ENCODE measurements around the gene MUC3A.
"Not testable (repeated sequence)": the region's sequence is repeated elsewhere in the genome, so short reads cannot be mapped to it uniquely, and the experiment has no call there.

Gene MUC3A

DNA sequence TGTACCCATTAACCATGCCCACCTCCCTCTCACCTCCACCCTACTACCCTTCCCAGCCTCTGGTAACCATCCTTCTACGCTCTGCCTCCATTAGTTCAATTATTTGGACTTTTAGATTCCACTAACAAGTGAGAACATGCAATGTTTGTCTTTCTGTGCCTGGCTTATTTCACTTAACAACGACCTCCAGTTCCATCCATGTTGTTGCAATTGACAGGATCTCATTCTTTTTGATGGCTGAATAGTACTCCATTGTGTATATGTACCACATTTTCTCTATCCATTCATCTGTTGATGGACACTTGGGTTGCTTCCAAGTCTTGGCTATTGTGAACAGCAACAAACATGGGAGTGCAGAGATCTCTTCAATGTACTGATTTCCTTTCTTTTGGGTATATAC is 58.0 kb downstream of the MUC3A start:
- H3K27ac ChIP-seq (ENCODE audit: low read depth, low read length); H3K27me3 ChIP-seq (ENCODE audit: control insufficient read depth in 5 of 5, insufficient read depth in 4 of 5, low read length in 5 of 5); H3K36me3 ChIP-seq (ENCODE audit: control insufficient read depth in 5 of 5, insufficient read depth in 5 of 5, low read length in 5 of 5); H3K4me1 ChIP-seq (ENCODE audit: control insufficient read depth in 5 of 5, insufficient read depth in 5 of 5, low read length in 5 of 5); H3K9me3 ChIP-seq (ENCODE audit: control insufficient read depth in 5 of 5, low read length in 5 of 5); H3K9ac ChIP-seq (ENCODE audit: low read length in 5 of 5); H3K4me3 ChIP-seq (ENCODE audit: low read depth in 1 of 5, low read length in 5 of 5): not testable (repeated sequence)

DNA sequence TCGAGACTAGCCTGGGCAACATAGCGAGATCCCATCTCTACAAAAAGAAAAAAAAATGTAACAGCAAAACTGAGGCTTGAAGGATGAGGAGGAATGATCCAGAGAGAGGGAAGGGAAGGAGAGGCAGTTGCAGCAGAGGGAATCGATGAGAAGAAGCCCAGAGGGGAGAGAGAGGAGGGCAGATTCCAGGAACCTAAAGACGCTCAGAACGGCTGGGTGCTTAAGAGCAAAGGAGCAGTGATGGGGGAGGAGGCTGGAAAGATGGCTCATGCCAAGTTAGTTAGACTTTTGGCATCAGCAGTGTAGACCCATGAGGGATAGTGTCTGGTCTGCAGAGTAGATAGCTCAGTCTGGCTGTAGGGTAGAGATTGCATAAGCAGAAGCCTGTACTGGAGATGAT is 60.3 kb downstream of the MUC3A start:
- Histone ChIP-seq H3K9me3 (ENCODE audit: control insufficient read depth in 5 of 5, low read length in 5 of 5) (no peaks in the 10 kb centered on the region), H3K4me1 (ENCODE audit: control insufficient read depth in 5 of 5, insufficient read depth in 5 of 5, low read length in 5 of 5) (no peaks in the 10 kb centered on the region), H3K4me3 (ENCODE audit: low read depth in 1 of 5, low read length in 5 of 5) (no peak overlapping the region), H3K9ac (ENCODE audit: low read length in 5 of 5) (no peak overlapping the region), H3K36me3 (ENCODE audit: control insufficient read depth in 5 of 5, insufficient read depth in 5 of 5, low read length in 5 of 5) (no peaks in the 10 kb centered on the region), H3K27ac (ENCODE audit: low read depth, low read length) (no peak overlapping the region), H3K27me3 (ENCODE audit: control insufficient read depth in 5 of 5, insufficient read depth in 4 of 5, low read length in 5 of 5) (peaks cover 0 to 6% (median 0%) of the 10 kb centered on the region in 5 donors)

DNA sequence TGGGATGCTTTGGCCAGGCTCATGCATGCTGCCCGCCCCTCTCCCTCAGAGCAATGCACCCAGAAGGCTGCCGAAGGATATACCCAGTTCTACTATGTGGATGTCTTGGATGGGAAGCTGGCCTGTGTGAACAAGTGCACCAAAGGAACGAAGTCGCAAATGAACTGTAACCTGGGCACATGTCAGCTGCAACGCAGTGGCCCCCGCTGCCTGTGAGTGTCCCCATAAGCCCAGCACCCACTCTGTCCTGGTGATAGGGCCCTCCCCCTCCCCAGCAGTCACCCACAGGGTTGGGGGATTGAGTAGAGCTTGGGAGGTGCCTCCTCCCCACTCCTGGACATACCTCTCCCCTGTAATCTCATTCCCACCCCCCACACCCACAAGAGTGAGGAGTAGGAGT is 63.6 kb downstream of the MUC3A start:
- H3K9ac ChIP-seq (ENCODE audit: low read length in 5 of 5) = no peak overlapping the region
- no peaks in the 10 kb centered on the region for H3K36me3 ChIP-seq (ENCODE audit: control insufficient read depth in 5 of 5, insufficient read depth in 5 of 5, low read length in 5 of 5)
- H3K4me3 ChIP-seq (ENCODE audit: low read depth in 1 of 5, low read length in 5 of 5) = no peak overlapping the region
- peaks cover 0 to 12% (median 11%) of the 10 kb centered on the region in 5 donors for H3K4me1 ChIP-seq (ENCODE audit: control insufficient read depth in 5 of 5, insufficient read depth in 5 of 5, low read length in 5 of 5)
- H3K9me3 ChIP-seq (ENCODE audit: control insufficient read depth in 5 of 5, low read length in 5 of 5) = no peaks in the 10 kb centered on the region
- H3K27me3 ChIP-seq (ENCODE audit: control insufficient read depth in 5 of 5, insufficient read depth in 4 of 5, low read length in 5 of 5) = peaks cover 4 to 16% (median 5%) of the 10 kb centered on the region in 5 donors
- H3K27ac ChIP-seq (ENCODE audit: low read depth, low read length) = no peak overlapping the region

DNA sequence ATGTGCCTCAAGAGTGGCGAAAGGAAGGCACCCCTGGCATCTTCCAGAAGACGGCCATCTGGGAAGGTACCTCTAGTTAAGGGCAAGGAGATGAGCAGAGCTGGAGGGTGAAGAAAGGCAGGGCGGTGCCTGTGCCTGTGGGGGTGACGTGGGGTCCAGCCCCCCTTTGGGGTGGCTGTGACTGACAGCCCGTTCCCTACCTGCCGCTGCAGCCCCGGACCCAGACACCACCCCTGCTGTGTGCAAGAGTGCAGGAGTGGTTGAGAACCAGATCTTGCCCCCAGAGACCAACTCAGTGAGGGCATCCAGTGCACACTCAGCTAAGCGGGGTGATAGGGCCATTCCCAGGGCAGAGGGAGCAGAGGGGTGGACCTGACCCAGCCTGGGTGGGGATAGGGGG is 66.3 kb downstream of the MUC3A start:
- Histone ChIP-seq H3K9ac (ENCODE audit: low read length in 5 of 5) (no peak overlapping the region), H3K36me3 (ENCODE audit: control insufficient read depth in 5 of 5, insufficient read depth in 5 of 5, low read length in 5 of 5) (no peaks in the 10 kb centered on the region), H3K9me3 (ENCODE audit: control insufficient read depth in 5 of 5, low read length in 5 of 5) (no peaks in the 10 kb centered on the region), H3K27me3 (ENCODE audit: control insufficient read depth in 5 of 5, insufficient read depth in 4 of 5, low read length in 5 of 5) (peaks cover 0 to 23% (median 10%) of the 10 kb centered on the region in 5 donors), H3K4me1 (ENCODE audit: control insufficient read depth in 5 of 5, insufficient read depth in 5 of 5, low read length in 5 of 5) (peaks cover 0 to 12% (median 11%) of the 10 kb centered on the region in 5 donors), H3K27ac (ENCODE audit: low read depth, low read length) (no peak overlapping the region), H3K4me3 (ENCODE audit: low read depth in 1 of 5, low read length in 5 of 5) (no peak overlapping the region)

DNA sequence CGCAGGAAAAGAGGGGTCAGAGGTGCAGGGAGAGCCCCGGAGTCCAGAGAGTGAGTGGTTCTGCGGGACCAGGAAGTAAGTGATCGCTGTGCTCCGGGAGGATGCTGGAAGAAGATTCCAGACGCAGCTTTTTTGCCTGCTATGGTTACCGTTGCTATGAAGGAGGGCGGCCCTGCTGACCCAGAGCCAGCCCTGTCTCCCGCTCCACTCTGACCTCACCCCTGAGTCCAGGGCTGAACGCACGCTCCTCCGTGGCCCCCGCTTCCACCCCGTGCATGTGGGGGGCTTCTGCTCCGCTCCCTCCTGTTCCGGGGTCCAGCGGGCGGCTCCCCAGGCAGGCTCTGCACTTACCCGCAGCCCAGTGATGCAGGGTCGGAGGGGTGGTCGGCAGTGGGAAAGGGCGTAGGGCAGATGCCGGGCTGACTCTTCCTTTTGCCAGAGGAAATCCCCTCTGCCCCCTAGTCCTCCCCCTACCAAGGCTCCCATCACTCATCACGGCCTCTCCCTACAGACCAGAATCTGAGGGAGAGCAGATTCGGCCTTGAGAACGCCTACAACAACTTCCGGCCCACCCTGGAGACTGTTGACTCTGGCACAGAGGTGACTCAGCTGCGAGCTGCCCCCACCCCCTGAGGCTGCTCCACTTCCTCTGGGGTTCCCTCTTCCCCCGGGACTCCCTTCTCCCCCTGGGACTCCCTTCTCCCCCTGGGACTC is 67.9 kb downstream of the MUC3A start:
- Histone ChIP-seq H3K27me3 (ENCODE audit: control insufficient read depth in 5 of 5, insufficient read depth in 4 of 5, low read length in 5 of 5) (peaks cover 0 to 31% (median 15%) of the 10 kb centered on the region in 5 donors), H3K27ac (ENCODE audit: low read depth, low read length) (peak overlapping the region; percentile 30)

More for the DNA sequence above, 67.9 kb downstream of the MUC3A start:
- Histone ChIP-seq H3K9me3 (ENCODE audit: control insufficient read depth in 5 of 5, low read length in 5 of 5) (no peaks in the 10 kb centered on the region), H3K9ac (ENCODE audit: low read length in 5 of 5) (peak overlapping the region in 1 of 5 donors; percentile 23), H3K36me3 (ENCODE audit: control insufficient read depth in 5 of 5, insufficient read depth in 5 of 5, low read length in 5 of 5) (no peaks in the 10 kb centered on the region), H3K4me1 (ENCODE audit: control insufficient read depth in 5 of 5, insufficient read depth in 5 of 5, low read length in 5 of 5) (peaks cover 0 to 12% (median 11%) of the 10 kb centered on the region in 5 donors), H3K4me3 (ENCODE audit: low read depth in 1 of 5, low read length in 5 of 5) (peak overlapping the region; percentile 25 to 62 (median 54))
